K562 treated with DMSO at 1 percent for 12 hours (cell line): ENCODE results near the gene CIB2. TPM values are rescaled to one million over a fixed set of nuclear protein-coding genes. Genes with fewer than 3 reads are reported as not detected.

Experiments
- total RNA-seq: library from RNA; unstranded; fragments of 300-600 nt; gene quantifications from 2 replicates; pipeline ENCODE4 v1.2.3, GENCODE V29; 2022; ENCODE audit not compliant: insufficient read depth

Gene CIB2
- 29.5 and 41.7 TPM in 2 replicates for total RNA-seq

DNA sequence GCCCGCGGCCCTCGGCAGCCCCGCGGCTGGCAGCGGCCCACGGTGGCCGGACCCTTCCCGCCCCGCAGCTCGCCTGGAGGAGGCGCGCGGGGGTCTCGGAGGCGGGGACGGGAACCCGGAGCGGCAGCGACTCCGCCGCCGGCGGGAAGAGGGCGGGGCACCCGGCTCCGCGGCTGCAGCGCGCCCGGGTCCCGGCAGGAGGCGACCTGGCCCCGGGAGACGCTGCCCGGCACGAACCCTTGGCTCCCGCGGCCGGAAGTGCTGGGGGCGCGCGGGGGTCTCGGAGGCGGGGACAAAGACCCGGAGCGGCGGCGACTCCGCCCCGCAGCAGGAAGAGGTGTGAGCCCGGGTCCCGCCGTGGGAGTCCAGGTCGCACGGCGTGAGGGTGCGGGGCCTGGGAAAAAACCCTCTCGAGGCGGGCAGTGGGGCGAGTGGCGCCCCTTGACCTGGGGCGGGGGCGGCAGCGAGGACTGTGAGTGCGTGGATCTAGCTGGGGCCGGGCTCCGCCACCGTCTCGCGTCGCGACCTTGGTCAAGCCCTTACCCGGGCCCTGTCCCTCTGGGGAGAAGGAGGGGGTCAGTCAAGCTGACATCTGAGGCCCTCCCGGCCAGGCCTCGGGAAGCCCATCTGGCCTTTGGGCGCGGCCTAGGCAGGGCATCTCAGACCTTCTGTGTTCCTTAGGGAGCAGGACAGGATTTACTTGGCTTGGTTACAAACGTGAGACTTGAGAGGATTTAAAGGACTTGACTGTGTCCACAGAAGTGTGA, at the start of gene CIB2:
Gene CIB2, minus strand, starts transcription at position 151 of the 767 bp plus-strand sequence. CDS start 230 bp downstream, outside the sequence.

DNA sequence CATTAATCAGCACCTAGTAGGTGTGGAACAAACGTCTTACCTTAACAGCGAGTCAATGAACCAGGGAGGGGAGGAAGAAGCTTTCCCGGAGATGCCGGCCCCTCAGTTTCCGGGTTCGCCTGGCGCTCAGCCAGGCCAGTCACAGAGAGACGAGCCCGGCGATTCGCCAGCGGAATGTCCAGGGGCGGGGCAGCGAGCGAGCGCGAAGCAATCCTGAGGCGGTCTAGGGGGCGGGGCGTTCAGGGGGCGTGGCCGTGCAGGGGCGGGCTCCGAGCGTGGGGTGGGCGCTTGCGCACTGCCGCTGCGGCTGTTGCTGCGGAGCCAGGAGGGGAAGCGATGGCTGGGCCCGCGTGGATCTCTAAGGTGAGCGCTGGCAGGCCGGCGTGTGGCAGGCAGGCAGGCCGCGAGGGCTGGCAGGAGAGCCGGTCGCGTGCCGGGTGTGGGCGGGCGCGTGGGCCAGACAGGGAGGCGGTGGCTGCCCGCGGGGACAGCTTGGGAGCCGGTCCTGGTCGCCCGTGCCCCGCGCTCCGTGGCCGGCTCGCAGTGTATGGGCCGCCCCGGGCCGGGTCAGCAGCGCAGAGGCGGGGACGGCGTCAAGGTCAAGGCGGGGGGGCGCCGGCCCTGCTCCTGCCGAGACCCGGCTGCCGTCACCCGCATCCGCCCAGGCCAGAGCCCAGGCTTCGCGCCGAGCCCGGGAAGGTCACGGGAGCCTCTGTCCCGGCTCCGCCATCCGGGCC, 18.0 kb upstream of the CIB2 start, which contains the start of gene IDH3A:
Gene IDH3A, plus strand, starts transcription at position 295 of the 737 bp plus-strand sequence. Its CDS starts 42 bp downstream, at position 337.

DNA sequence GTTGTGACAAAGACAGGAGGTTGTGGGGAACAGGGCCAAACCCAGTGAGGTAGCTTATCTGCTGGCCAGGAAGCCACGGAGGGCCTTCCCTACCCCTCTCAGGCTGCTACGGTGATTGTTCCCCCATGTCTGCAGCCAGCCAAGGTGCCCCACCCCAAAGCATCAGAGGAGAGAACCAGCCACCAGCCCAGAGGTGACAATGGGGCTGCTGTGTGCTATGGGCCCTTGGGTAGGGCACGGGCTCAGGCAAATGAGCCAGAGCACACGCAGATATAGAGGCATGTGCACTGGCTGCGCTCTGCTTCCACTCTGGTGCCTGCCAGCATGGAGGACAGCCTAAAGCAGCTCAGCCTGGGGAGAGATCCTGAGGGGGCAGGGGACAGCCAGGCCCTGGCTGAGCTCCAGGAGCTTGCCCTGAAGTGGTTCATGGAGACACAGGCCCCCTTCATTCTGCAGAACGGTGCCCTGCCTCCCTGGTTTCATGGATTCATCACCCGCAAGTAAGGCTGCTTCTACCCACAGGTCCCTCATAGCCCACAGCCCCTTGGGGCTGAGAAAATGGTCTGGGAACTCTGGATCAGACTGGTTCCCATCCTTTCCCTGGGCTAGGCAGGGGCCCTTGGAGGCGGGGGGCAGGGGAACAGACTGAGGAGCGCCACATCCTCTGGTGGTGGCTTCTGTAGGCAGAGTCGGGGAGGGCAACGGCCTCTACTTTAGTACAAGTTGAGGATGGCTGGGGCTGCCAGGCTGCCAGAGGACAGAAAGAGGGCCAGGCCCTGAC, 38.8 kb downstream of the CIB2 start, which contains the start of gene SH2D7:
Gene SH2D7, plus strand, starts transcription at position 301 of the 781 bp plus-strand sequence. Its CDS starts 24 bp downstream, at position 325.

DNA sequence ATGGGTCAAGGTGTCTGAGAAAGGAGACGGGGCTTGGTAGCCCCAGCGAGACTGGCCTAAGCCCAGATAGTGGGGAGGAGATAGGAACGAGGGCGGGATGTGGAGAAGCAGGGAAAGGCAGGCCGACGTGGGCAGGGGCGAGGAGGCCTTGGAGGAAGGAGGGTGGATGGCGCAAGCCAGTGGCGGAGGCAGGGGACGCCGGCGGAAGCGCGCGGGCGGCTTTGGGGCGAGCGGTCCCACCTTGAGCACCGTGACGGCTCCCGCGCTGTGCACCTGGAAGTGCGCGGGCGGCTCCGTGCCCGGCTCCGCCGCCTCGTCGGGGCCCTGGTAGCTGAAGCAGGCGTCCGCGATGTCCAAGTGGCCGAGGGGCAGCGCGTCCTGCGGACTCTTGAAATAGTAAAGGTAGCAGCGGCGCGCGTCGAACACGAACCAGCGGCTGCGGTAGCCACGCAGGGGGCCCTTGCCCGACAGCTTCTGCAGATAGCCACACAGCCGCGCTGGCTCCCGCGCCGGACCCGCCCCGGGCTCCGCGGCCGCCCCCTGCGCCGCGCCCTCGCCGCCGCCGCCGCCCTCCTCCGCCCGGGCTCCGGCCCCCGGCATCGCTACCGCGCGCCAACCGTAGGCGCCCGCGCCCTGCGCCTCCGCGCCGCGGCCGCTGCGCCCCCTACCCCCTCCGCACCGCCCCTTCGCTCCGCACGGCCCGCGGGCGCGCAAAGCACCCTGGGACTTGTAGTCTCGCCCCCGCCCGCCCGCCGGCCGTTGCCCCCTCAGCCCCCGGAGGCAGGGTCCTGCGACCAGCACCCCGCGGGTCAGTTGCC, 54.0 kb downstream of the CIB2 start, which contains the start of gene TBC1D2B:
Gene TBC1D2B, minus strand, starts transcription at position 659 of the 818 bp plus-strand sequence. Its CDS starts 59 bp downstream, at position 600.

Other genes starting within 250 kb of the CIB2 start
- 7.2 and 20.8 TPM in 2 replicates for gene TBC1D2B, start 53.7 kb downstream of the CIB2 start, total RNA-seq
- gene SH2D7, start 38.9 kb downstream of the CIB2 start, total RNA-seq: not detected in 2 replicates
- gene IDH3A, start 17.9 kb upstream of the CIB2 start, total RNA-seq: 22.3 and 50.6 TPM in 2 replicates
- gene ACSBG1, start 103.1 kb upstream of the CIB2 start, total RNA-seq: 1.5 and 4.7 TPM in 2 replicates
- 0.78 and 0.96 TPM in 2 replicates for gene DNAJA4, start 133.1 kb upstream of the CIB2 start, total RNA-seq
- gene SKIC8, start 168.2 kb upstream of the CIB2 start, total RNA-seq: 51.5 and 57.5 TPM in 2 replicates
- gene CRABP1, start 208.9 kb upstream of the CIB2 start, total RNA-seq: not detected in 2 replicates